Endodermal cell (in vitro differentiated cells): Measurements from ENCODE around the gene XYLT1. TPM values are rescaled to one million over a fixed set of nuclear protein-coding genes. Genes with fewer than 3 reads are reported as not detected.

Experiments
- DNase-seq: peaks from one replicate; pipeline ENCODE4 v3.0.0-alpha.2; 2017
- H3K27ac ChIP-seq: 2 replicates; pipeline ENCODE4 v1.5.1; 2013; ENCODE audit warnings: mild to moderate bottlenecking, low read depth, low read length, moderate library complexity
- H3K27me3 ChIP-seq: 2 replicates; pipeline ENCODE4 v1.6.1; 2013; ENCODE audit warnings: mild to moderate bottlenecking, low read length, moderate library complexity; ENCODE audit not compliant: insufficient read depth, control insufficient read depth, poor library complexity, severe bottlenecking
- H3K36me3 ChIP-seq: 2 replicates; pipeline ENCODE4 v1.7.0; 2013; ENCODE audit warnings: mild to moderate bottlenecking, low read length, moderate library complexity; ENCODE audit not compliant: control insufficient read depth, insufficient read depth
- H3K4me1 ChIP-seq: one replicate; pipeline ENCODE4 v1.7.0; 2013; ENCODE audit warnings: low read length; ENCODE audit not compliant: control insufficient read depth, insufficient read depth
- H3K4me3 ChIP-seq: 2 replicates; pipeline ENCODE4 v1.5.1; 2013; ENCODE audit warnings: mild to moderate bottlenecking, low read length, moderate library complexity
- H3K9ac ChIP-seq: 2 replicates; pipeline ENCODE4 v1.6.1; 2013; ENCODE audit warnings: mild to moderate bottlenecking, low read length, moderate library complexity; ENCODE audit not compliant: poor library complexity, severe bottlenecking; ENCODE audit errors: extremely low read depth
- H3K9me3 ChIP-seq: 2 replicates; pipeline ENCODE4 v1.6.1; 2013; ENCODE audit warnings: mild to moderate bottlenecking, low read length, moderate library complexity; ENCODE audit not compliant: control insufficient read depth
- H3K27ac Mint-ChIP-seq: 2 replicates; pipeline ENCODE4 v1.8.0; 2020; ENCODE audit warnings: mixed read lengths
- H3K27me3 Mint-ChIP-seq: 2 replicates; pipeline ENCODE4 v1.8.0; 2021; ENCODE audit warnings: mild to moderate bottlenecking, mixed read lengths; ENCODE audit not compliant: insufficient read depth
- H3K36me3 Mint-ChIP-seq: 2 replicates; pipeline ENCODE4 v1.8.0; 2020; ENCODE audit warnings: low read depth, mixed read lengths
- H3K4me1 Mint-ChIP-seq: 2 replicates; pipeline ENCODE4 v1.8.0; 2020; ENCODE audit warnings: mixed read lengths
- H3K4me3 Mint-ChIP-seq: 2 replicates; pipeline ENCODE4 v1.8.0; 2020; ENCODE audit warnings: mild to moderate bottlenecking, moderate library complexity, mixed read lengths
- H3K9me3 Mint-ChIP-seq: 2 replicates; pipeline ENCODE4 v1.8.0; 2020; ENCODE audit warnings: mild to moderate bottlenecking, mixed read lengths
- WGBS, 2 experiments: methylation state at CpG; one replicate each; pipeline versions ENCODE4 v1.1.5 to v1.1.7; 2013; ENCODE audit warnings: missing lambda C conversion rate in 2 of 2, mixed read lengths in 1 of 2; ENCODE audit not compliant: insufficient coverage in 1 of 2, insufficient read length in 1 of 2; 5-methylcytosine and 5-hydroxymethylcytosine counted together
- total RNA-seq, 2 donors: library from RNA; stranded (reverse); fragmentation: NEBNext Ultra II Directional in 1 of 2; extraction: Animal tissue kit (Norgen Biotek cat#: 25700) in 1 of 2; gene quantifications; 2 replicates in 1 of 2; 3 replicates in 1 of 2; pipeline ENCODE4 v1.2.1, GENCODE V29; 2021
- TF ChIP-seq, protein P1 (sequence below): fragments of 200-600 bp; sonication (generic); conservative IDR thresholded peaks from 2 replicates; pipeline ENCODE4 v1.5.0; 2021; ENCODE audit warnings: antibody characterized with exemption, mild to moderate bottlenecking

XYLT1 gene
- total RNA-seq, 2 donors from 2014 or later, result 26.8 to 28.5 TPM

DNA sequence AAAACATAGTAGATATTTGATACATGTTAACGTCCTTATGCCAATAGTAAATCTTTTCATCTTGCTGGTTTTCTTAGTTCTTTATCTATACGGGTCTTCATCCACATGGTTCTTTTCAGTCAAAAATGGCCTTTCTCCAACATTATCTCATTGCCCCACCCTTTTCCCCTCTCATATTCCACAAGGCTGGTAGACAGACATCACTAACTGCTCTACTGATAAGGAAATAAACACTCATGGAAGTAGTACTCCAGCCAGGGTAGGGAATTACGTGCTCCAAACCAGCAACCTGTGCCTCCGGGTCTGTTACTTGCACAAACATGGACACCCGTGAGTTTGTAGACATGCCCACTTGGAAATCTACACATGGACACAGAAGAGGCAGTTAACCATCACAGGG, 141.4 kb downstream of the XYLT1 start:
- H3K4me1 ChIP-seq, result no peaks in the 10 kb centered on the region
- no peaks in the 10 kb centered on the region for H3K36me3 Mint-ChIP-seq
- no peaks in the 10 kb centered on the region for H3K36me3 ChIP-seq
- peaks cover 4% of the 10 kb centered on the region for H3K4me1 Mint-ChIP-seq
- no peak overlapping the region for H3K27ac Mint-ChIP-seq
- TF ChIP-seq, protein P1, sequence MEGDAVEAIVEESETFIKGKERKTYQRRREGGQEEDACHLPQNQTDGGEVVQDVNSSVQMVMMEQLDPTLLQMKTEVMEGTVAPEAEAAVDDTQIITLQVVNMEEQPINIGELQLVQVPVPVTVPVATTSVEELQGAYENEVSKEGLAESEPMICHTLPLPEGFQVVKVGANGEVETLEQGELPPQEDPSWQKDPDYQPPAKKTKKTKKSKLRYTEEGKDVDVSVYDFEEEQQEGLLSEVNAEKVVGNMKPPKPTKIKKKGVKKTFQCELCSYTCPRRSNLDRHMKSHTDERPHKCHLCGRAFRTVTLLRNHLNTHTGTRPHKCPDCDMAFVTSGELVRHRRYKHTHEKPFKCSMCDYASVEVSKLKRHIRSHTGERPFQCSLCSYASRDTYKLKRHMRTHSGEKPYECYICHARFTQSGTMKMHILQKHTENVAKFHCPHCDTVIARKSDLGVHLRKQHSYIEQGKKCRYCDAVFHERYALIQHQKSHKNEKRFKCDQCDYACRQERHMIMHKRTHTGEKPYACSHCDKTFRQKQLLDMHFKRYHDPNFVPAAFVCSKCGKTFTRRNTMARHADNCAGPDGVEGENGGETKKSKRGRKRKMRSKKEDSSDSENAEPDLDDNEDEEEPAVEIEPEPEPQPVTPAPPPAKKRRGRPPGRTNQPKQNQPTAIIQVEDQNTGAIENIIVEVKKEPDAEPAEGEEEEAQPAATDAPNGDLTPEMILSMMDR, result no peak
- no peaks in the 10 kb centered on the region for H3K27me3 ChIP-seq
- no peak for DNase-seq
- WGBS, 2 experiments, result 97 to 98% methylated on average over 5 of the region's 5 CpGs
- H3K9me3 ChIP-seq, result peaks cover 2% of the 10 kb centered on the region
- H3K4me3 Mint-ChIP-seq, result no peak overlapping the region
- no peak overlapping the region for H3K9ac ChIP-seq
- peaks cover 2% of the 10 kb centered on the region for H3K9me3 Mint-ChIP-seq
- no peak overlapping the region for H3K4me3 ChIP-seq
- H3K27me3 Mint-ChIP-seq, result no peaks in the 10 kb centered on the region
- H3K27ac ChIP-seq, result no peak overlapping the region

DNA sequence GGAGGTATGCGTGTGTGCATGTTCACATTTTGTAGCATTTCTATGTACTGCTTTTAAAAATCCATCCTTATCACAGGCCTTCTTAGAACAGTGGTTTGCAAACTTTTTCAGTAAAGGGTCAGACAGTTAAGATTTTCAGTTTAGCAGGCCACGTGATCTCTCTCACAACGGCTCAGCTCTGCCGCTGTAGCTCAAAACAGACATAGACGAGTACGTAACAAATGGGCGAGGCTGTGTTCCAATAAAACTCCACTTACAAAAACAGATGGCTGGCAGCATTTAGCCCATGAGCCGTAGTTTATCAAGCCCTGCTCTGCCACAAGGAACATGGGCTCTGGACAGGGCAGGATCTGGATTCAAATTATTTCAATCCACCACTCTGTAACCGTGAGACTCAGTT, 141.8 kb downstream of the XYLT1 start:
- no peak overlapping the region for H3K9ac ChIP-seq
- H3K27me3 Mint-ChIP-seq, result no peaks in the 10 kb centered on the region
- H3K4me1 ChIP-seq, result peaks cover under 1% of the 10 kb centered on the region
- H3K9me3 Mint-ChIP-seq, result peaks cover 4% of the 10 kb centered on the region
- WGBS, 2 experiments, result 97 to 100% methylated on average over 5 to 9 of the region's 9 CpGs
- DNase-seq, result no peak
- peaks cover 4% of the 10 kb centered on the region for H3K9me3 ChIP-seq
- H3K4me3 ChIP-seq, result no peak overlapping the region
- H3K36me3 Mint-ChIP-seq, result no peaks in the 10 kb centered on the region
- H3K27ac ChIP-seq, result no peak overlapping the region
- H3K4me1 Mint-ChIP-seq, result peaks cover 6% of the 10 kb centered on the region
- no peaks in the 10 kb centered on the region for H3K36me3 ChIP-seq
- H3K4me3 Mint-ChIP-seq, result no peak overlapping the region
- no peaks in the 10 kb centered on the region for H3K27me3 ChIP-seq
- H3K27ac Mint-ChIP-seq, result no peak overlapping the region
- TF ChIP-seq, protein P1, result no peak

DNA sequence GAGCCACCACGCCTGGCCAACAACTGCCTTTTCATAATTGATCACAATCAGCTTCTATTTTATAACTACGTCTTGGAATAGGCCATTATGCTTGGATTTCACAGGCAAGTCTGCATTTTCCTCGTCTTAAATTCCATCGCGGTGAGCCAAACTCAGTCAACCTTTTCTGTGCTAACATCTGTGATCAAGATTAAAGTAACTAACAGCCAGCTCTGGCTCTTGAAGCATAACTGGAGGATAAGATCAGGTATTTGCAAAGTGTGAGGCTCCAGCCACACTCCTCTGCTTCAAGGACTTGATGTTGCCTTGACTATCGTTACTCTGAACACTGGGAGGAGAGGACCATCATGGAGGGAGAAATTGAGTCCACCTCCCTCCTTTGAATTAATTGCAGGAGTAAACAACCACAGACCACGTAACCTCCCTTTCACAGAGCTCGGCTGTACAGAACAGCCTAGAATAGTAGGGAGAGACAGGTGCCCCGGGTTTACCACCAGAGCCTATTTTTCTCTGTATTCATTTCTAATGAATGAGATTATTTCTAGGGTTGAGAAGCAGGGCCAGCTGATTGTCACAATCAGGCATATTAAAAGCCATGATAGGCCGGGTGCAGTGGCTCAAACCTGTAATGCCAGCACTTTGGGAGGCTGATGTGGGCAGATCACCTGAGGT, 143.0 kb downstream of the XYLT1 start:
- DNase-seq, result no peak
- H3K27me3 Mint-ChIP-seq, result no peaks in the 10 kb centered on the region
- TF ChIP-seq, protein P1, result no peak
- Histone ChIP-seq H3K9ac (no peak overlapping the region), H3K27me3 (no peaks in the 10 kb centered on the region), H3K27ac (no peak overlapping the region), H3K4me1 (peaks cover 5% of the 10 kb centered on the region), H3K36me3 (no peaks in the 10 kb centered on the region), H3K4me3 (no peak overlapping the region), H3K9me3 (peaks cover 4% of the 10 kb centered on the region)
- no peaks in the 10 kb centered on the region for H3K36me3 Mint-ChIP-seq
- 92 to 93% methylated on average over 6 to 10 of the region's 10 CpGs for WGBS, 2 experiments
- H3K27ac Mint-ChIP-seq, result no peak overlapping the region
- peaks cover 17% of the 10 kb centered on the region for H3K4me1 Mint-ChIP-seq
- peaks cover 6% of the 10 kb centered on the region for H3K9me3 Mint-ChIP-seq
- no peak overlapping the region for H3K4me3 Mint-ChIP-seq
